ENCODE data around the gene EOMES. TPM values are rescaled to one million over a fixed set of nuclear protein-coding genes. Genes with fewer than 3 reads are reported as not detected.

EOMES gene
- total and polyA plus RNA-seq, 2 experiments from 2014 or later: 0.10 TPM

DNA sequence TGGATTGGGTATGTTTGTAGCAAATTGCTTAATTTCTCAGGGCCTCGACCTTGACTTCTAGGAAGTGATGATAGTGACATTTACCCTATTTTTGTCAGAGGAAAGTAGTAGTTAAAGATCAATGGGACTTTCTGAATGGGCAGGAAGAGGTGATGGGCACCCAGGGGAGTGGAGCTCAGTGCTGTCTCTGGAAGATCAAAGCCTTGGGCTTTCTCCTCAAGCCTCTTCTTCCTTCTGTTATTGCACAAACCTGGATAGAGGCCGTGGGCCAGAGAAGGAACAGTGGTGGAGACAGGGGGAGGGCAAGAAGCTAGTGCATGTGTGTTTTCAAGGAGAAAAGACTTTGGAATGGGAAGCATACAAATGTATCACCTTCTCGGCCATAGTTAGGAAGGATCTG is 44.9 kb upstream of the EOMES start (continued):
- TF ChIP-seq, protein P1, sequence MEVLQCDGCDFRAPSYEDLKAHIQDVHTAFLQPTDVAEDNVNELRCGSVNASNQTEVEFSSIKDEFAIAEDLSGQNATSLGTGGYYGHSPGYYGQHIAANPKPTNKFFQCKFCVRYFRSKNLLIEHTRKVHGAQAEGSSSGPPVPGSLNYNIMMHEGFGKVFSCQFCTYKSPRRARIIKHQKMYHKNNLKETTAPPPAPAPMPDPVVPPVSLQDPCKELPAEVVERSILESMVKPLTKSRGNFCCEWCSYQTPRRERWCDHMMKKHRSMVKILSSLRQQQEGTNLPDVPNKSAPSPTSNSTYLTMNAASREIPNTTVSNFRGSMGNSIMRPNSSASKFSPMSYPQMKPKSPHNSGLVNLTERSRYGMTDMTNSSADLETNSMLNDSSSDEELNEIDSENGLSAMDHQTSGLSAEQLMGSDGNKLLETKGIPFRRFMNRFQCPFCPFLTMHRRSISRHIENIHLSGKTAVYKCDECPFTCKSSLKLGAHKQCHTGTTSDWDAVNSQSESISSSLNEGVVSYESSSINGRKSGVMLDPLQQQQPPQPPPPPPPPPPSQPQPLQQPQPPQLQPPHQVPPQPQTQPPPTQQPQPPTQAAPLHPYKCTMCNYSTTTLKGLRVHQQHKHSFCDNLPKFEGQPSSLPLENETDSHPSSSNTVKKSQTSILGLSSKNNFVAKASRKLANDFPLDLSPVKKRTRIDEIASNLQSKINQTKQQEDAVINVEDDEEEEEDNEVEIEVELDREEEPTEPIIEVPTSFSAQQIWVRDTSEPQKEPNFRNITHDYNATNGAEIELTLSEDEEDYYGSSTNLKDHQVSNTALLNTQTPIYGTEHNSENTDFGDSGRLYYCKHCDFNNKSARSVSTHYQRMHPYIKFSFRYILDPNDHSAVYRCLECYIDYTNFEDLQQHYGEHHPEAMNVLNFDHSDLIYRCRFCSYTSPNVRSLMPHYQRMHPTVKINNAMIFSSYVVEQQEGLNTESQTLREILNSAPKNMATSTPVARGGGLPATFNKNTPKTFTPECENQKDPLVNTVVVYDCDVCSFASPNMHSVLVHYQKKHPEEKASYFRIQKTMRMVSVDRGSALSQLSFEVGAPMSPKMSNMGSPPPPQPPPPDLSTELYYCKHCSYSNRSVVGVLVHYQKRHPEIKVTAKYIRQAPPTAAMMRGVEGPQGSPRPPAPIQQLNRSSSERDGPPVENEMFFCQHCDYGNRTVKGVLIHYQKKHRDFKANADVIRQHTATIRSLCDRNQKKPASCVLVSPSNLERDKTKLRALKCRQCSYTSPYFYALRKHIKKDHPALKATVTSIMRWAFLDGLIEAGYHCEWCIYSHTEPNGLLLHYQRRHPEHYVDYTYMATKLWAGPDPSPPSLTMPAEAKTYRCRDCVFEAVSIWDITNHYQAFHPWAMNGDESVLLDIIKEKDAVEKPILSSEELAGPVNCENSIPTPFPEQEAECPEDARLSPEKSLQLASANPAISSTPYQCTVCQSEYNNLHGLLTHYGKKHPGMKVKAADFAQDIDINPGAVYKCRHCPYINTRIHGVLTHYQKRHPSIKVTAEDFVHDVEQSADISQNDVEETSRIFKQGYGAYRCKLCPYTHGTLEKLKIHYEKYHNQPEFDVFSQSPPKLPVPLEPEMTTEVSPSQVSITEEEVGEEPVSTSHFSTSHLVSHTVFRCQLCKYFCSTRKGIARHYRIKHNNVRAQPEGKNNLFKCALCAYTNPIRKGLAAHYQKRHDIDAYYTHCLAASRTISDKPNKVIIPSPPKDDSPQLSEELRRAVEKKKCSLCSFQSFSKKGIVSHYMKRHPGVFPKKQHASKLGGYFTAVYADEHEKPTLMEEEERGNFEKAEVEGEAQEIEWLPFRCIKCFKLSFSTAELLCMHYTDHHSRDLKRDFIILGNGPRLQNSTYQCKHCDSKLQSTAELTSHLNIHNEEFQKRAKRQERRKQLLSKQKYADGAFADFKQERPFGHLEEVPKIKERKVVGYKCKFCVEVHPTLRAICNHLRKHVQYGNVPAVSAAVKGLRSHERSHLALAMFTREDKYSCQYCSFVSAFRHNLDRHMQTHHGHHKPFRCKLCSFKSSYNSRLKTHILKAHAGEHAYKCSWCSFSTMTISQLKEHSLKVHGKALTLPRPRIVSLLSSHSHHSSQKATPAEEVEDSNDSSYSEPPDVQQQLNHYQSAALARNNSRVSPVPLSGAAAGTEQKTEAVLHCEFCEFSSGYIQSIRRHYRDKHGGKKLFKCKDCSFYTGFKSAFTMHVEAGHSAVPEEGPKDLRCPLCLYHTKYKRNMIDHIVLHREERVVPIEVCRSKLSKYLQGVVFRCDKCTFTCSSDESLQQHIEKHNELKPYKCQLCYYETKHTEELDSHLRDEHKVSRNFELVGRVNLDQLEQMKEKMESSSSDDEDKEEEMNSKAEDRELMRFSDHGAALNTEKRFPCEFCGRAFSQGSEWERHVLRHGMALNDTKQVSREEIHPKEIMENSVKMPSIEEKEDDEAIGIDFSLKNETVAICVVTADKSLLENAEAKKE (CRISPR knock-in tag; IDR thresholded peaks at IDR 0.05): no peak
- no peak for TF ChIP-seq CTCF (conservative IDR thresholded peaks at IDR 0.05; ENCODE audit: low read depth in 2 of 2)
- TF ChIP-seq REST (IDR thresholded peaks at IDR 0.05; ENCODE audit: unreplicated experiment): no peak
- TF ChIP-seq CREB1 (CRISPR knock-in tag; IDR thresholded peaks at IDR 0.05; ENCODE audit: low read depth): no peak
- no peak for TF ChIP-seq POLR2AphosphoS5 (IDR thresholded peaks at IDR 0.05; ENCODE audit: low read depth)
- no peak for TF ChIP-seq EZH2 (IDR thresholded peaks at IDR 0.05; ENCODE audit: low read depth, unreplicated experiment)
